GM12892 (cell line): ENCODE results near the gene FBXW7.

ENCODE experiments used
- POLR2A ChIP-seq: IDR thresholded peaks from 2 replicates; pipeline ENCODE4 v1.6.1; 2011; ENCODE audit warnings: low read depth, low read length, control low read depth
- POLR2AphosphoS5 ChIP-seq: IDR thresholded peaks from 2 replicates; pipeline ENCODE4 v1.6.1; 2011; ENCODE audit warnings: low read depth, low read length, control low read depth
- TAF1 ChIP-seq: IDR thresholded peaks from 2 replicates; pipeline ENCODE4 v1.6.1; 2011; ENCODE audit warnings: low read depth, mild to moderate bottlenecking, control low read depth, low read length, borderline replicate concordance

DNA sequence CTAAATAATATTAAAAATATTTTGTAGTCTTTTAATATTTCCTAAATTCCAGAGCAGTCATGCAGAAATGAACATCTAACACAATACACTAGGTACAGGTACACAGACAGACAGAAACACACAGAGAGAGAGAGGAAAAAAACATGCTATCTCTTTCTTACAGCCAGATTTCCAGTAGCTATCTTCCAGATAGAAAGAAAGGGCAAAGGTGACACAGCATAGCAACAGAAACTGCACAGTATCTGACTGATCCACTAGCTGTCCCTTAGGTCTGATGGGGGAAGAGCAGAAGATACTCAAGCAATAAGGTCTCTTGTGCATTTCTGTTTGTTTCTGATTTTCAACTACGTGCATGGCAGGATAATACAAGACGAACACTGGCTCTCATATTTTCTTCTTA, 7.8 kb downstream of the FBXW7 start:
- TF ChIP-seq TAF1 (no peak), POLR2A (no peak), POLR2AphosphoS5 (no peak)
